HG03442 (cell line): ENCODE measurements around the gene NUDT1.
A peak's percentile ranks its signal among the peaks of the same experiment; 100 is the strongest.

Experiments used
- ATAC-seq: cut with Tn5 transposase; IDR thresholded peaks from one replicate; pipeline ENCODE4 v1.9.1; 2021; ENCODE audit warnings: mild to moderate bottlenecking, moderate library complexity; ENCODE audit not compliant: unreplicated experiment

The NUDT1 gene

DNA sequence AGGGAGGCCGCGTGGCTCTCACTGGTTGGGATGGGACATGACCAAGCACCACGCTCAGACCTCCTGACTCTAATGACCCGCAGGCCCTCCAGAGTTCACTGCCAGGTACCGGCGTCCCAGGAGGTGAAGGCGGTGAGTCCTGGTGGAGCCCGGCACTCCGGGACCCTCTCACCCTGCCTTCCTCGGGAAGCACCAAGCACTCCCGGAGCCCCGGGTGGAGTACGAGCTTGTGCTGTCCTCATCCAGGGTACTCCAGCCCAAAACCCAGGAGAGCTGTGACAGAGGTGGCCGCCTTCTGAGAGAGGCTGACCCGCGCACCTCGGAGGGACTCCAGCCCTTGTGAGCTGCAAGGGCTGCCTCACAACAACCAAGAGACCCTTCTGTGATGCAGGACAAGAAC lies 18.7 kb upstream of the NUDT1 start:
- no peak for ATAC-seq

DNA sequence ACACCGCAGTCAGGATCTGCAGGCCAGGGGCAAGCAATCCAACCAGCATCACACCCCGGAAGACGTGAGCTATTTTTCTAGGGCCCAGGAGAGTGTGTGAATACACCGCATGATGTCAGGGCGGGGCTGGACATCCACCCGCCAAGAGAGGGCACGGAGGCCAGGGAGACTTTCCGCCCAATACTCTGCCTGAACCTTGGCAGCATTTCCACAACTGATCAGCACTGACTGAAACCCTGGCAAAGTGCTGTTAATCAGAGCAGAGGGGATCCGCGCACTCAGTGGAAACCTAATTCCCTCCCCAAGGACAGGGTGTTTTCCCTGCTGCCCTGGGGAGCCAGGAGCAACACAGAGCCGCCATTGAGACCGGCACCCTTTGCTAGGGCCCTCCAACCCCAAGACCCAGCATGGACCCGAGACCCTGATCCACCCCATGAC lies 17.5 kb upstream of the NUDT1 start:
- no peak for ATAC-seq

DNA sequence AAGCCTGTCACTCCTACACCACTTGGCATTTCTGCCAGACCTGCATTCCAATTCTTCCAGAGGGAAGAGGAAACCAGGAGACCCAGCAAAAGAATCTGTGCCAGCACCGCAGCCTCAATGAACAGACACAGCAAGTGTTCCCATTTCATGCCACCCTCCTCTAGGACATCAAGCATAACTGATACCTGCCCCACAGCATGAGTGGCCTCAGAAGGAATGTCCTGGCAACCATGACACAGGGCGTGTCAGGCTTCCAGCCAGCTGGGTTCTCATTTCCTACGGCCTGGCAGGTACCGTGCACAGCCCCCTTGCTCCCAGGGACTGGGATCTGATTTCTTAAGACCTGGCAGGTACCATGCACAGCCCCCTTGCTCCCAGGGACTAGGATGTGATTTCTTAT lies 17.1 kb upstream of the NUDT1 start:
- ATAC-seq: no peak

DNA sequence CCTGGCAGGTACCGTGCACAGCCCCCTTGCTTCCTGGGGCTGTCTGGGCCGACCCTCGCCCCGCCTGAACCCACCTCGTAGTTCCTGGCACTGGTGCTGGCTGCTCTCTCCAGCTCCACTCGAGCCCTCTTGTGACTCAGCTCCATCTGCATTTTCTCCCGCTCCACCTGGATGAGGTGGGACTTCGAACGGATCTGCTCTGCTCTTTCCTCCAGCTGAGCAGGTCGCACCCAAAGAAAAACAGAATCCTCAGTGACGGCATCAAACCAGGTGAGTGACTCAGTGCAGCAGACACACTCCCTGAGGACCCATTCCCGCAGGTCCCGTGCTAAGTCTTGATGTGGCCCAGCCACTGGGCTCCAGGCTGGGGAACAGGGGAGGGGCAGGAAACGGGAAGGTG lies 16.7 kb upstream of the NUDT1 start:
- ATAC-seq: no peak

DNA sequence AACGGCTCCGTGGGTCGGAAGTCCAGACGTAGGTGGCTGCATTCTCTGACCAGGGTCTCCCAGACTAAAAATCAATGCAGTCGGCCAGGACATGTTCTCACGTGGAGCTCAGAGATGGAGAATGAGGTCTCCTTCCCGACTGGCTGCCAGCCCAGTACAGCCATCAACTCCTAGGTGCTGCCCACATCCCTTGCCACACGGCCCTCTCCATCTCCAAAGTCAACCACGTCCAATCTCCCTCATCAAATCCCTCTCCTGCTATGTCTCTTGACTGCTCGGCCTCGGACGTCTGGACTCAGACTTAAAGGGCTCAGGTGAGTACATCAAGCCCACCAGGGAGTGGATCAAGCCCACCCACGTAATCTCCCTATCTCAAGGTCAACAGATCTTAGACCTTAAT lies 16.2 kb upstream of the NUDT1 start:
- no peak for ATAC-seq

DNA sequence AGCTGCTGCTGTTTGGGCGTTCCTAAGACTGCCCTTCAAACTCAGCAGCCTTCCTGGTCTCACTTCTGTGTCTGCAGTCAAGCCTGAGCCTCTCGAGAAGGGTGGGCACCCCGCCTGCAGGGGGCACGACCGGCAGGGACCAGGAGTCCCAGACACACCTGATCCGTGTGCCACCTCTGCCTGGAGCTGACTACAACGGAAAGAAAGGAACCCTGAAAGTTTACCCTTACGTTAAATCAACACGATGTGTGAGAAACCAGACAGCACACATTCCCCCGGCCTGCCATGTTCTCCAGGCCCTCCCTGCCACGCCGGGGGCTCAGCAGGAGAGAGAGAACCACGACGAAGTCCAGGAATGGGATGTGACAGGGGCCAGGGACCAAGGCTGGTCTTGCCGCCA lies 14.3 kb upstream of the NUDT1 start:
- no peak for ATAC-seq

DNA sequence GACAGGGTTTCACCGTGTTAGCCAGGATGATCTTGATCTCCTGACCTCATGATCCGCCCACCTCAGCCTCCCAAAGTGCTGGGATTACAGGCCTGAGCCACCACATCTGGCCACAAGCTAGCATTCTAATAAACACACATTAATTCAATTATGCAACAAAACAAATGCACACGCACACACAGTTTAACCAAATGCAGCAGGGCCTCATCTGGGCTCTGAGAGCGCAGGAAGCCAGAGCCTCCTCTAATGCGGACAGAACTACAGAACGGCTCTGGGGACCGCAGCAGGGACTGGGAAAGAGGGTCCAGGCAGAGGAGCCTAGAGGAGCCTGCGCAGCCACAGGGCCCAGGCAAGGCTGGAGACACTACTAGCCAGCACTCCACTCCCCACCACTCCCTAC lies 13.1 kb upstream of the NUDT1 start:
- no peak for ATAC-seq

DNA sequence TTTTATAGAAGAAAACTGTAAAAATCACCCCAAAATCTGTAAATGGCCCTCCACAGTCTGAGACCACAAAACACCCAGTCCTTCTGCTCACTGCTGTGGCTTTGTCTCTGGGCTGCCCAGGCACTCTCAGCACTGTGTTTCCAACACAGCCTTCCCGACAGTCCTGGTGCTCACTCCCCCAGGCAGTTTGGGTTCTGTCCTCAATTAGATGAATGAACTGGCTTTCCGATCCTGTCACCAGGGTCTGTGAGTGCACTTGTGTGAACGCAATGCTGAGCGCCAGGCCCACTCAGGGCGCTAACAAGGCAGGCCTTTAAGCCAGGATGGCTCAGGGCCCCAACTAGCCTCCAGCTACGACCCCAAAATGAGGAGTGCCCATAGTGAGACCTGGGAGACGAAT lies 12.6 kb upstream of the NUDT1 start:
- ATAC-seq: no peak

DNA sequence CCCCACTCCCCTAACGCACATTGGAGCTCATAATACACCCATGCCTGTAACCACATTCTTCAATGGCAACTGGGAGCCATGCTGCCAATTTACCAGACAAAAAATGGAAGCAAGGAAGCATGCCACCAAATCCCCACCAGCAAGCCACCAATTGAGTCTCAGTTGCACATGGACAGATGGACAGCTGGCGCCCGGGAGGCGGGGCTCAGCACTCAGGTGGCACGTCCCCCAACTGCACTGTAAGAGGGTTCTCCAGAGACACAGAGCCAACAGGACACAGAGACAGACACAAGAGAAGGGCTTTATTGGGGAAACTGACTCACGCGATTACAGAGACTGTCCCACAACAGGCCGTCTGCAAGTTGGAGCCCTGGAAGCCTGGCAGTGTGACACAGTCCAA lies 11.8 kb upstream of the NUDT1 start:
- no peak for ATAC-seq

DNA sequence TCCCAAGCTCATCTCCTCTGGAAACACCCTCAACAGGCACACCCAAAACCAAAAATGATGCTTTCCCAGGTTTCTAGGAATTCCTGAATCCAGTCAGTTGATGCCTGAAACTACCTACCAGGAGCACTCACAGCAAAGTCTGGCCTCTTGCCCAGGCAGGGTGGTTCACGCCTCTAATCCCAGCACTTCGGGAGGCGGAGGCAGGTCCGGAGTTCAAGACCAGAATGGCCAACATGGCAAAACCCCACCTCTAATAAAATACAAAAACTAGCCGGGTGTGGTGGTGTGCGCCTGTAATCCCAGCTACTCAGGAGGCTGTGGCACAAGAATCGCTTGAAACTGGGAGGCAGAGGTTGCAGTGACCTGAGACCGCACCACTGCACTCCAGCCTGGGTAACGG lies 11.1 kb upstream of the NUDT1 start:
- no peak for ATAC-seq

DNA sequence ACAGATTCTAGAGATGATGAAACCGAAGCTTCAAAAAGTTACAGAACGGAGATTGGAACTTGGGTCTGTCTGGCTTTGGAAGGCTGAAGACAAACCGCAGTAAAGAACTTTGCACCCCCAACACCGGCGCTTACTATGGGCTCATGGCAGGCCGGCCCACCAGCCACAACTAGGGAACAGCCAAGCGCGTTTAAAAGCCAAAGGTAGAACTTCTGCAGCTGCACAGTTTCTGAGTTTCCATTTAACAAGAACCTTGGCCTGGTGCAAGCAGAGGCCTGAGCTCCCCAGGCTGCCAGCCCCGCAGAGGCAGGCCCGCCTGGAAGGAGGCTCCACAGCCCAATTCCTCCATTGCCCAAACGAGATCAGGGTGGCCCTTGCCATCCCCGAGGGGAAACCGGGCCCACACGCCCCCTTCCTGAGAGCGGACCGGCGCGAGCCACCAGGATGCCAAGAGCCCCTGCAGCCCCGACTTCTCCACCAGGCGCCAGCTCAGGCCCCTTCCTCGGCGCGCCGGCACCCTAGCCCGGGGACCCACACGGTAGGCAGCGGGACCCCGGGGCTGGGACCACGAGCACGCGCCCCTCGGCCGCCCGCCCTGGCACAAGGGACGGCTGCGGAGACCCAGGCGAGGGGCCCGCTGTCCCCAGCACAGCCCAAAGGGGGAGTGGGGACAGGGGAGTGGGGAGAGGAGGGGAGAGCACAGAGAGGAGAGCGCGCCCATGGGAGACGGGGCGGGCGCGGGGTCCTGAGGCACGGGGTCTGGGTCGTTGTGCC lies 9.8 kb upstream of the NUDT1 start:
- ATAC-seq: peak; percentile 28

DNA sequence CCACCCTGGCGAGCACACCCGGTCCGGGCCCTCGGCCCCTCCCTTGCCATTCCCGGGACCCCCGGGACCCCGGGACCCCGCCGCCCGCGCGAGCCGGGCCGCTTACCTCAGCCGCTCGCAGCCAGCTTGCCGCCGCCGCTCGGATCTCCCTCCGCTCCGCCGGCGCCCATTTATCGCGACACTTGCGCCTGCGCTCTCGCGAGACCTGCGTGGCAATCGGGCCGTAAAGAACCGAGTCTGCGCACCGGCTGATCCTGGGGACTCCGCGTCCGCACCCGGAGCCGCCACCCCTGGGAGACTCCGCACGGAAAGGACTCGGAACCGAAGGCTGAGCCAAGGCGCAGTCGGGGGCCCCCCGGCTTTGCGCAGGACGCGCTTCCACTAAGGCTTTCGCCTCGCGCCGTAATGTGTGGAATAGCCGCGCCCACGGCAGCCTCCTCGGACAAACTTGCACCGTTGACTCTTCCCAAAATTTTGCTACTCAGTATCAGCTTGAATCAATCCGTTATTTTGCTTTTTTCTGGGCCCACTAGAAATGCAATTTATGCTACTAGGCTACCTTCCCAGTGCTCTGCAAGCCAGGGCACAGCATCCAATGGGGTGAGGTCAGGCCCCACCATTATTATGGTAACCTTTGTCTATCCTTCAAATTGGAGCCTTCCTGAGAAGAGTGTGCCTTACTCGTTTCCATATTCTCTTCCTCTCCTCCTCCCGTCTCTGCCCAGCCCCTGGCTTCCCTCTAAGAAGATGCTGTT lies 9.1 kb upstream of the NUDT1 start, which contains the start of gene MAD1L1:
Gene MAD1L1 (minus strand): TSS at position 180 of the 755 bp plus-strand sequence. CDS start 2,812 bp downstream, outside the sequence.
- ATAC-seq: peak; percentile 62

DNA sequence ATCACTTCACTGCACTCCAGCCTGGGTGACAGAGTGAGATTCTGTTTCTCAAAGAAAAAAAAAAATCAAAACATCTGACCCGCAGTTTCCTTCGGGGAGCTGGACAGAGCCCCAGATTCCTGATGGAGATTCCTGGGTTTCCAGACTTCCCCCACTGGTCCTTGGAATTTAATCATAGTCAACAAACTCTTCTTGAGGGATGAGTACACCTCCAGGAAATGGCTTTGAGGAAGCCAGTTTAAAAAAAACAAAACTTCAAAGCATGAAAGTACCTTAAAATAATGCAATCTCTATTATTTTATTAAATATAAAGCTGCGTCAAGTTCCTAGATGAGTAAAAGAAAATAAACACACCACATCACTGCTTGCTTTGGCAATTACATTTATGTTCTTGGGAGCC lies 8.1 kb upstream of the NUDT1 start:
- no peak for ATAC-seq

DNA sequence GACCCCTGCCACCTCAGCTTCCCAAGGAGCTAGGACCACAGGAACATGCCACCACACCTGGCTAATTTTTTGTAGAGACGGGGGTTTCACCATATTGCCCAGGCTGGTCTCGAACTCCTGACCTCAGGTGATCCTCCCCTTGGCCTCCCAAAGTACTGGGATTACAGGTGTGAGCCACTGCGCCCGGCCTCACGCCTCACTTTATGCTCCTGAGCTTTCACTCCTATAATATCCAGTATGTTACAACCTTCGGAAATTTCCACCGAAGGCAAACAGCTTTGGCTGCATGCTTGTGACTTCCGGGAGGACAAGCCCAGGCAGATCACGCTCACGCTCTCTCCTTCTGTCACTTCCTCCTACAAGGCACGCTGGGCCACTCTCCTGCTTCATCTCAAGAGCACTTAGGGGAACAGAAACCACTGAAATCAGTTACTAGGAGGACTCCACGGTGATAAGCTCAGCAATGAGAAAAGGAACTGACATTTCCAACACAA lies 4.9 kb upstream of the NUDT1 start:
- ATAC-seq: peak; percentile 52

DNA sequence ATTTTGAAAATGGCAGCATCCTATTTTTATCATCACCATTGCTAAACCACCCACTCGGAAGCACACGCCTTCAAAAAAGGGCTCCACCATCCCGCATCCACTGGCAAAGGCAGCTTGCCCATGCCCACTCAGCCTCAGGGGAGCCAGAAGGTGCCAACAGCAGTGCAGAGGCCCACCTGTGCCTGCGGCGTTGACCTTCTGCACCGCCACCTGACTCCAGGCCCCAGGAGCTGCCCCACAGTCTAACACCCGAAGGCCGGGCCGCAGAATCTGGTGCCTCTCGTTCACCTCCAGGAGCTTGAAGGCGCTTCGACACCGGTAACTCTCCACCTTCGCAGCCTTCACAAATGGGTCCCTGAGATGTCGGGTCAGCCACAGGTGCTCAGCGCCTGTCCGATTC lies 2.8 kb upstream of the NUDT1 start:
- ATAC-seq: no peak

DNA sequence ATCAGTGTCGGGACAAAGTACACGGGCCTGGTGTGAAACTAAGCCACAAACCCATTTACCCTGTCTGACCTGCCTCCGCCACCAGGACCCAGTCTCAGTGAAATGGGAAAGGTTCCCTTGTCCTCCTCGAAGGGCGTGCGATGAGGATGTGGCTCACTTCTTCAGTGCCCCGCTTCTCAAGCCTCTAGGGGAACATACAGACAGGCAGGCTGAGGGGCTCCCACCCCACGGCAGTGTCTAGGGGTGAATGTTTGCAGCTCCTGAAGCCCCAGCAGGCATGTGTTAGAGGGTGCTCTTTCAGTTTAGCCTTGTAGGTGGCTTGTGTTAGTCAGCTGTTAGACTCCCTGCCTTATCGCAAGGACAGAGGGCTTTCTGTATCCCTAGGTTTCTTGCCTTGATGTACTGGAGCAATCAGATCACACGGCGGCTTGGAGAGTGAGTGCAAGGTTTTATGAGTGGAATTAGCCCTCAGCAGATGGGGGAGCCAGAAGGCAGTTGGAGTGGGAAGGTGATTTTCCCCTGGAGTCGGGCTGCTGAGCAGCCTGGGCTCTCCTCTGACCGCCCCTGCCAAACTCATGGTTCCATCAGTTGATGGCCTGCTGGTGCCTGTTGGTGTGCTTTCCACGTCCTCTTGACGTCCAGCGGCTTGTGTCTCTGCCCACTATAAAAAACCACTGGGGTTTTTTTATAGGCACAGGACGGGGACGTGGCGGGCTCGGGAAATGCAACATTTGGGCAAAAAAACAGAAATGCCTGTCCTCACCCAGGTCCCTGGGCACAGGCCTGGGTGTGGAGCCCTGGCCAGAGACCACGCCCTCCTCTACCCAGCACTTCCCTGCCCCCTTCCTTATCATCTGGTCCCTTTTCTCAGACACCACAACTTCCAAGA lies 759 bp downstream of the NUDT1 start:
- ATAC-seq: no peak

DNA sequence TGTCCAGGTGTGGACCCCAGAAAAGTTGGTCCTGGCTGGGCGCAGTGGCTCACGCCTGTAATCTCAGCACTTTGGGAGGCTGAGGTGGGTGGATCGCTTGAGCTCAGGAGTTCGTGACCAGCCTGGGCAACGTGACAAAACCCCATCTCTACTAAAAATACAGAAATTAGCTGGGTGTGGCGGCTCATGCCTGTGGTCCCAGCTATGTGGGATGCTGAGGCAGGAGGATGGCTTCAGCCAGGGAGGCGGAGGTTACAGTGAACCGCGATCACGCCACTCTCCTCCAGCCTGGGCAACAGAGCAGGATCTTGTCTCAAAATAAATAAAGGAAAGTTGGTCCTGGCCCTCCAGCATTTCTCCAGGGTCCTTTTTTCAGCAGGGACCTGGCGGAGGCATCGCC lies 1.4 kb downstream of the NUDT1 start:
- ATAC-seq: no peak

DNA sequence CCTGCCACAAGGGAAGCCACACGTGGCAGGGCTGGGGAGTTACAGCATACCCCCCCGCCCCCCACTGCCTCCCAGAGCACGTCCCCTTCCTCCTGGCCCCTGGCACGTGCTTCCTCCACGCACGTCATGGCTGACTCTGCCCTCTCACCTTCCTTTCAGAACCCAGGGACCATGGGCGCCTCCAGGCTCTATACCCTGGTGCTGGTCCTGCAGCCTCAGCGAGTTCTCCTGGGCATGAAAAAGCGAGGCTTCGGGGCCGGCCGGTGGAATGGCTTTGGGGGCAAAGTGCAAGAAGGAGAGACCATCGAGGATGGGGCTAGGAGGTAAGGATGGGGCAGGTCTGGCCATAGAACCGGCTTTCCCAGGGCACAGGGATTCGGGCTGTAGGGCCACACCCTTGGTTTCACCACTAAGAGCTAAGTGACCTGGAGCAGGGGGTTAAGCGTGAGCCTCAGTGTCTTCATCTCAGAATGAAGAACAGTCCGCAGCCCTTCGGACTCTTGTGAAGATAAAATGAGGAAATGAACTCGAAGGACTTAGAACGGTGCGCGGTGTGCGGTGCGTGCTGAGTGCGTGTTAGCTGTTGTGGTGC lies 2.5 kb downstream of the NUDT1 start:
- no peak for ATAC-seq

DNA sequence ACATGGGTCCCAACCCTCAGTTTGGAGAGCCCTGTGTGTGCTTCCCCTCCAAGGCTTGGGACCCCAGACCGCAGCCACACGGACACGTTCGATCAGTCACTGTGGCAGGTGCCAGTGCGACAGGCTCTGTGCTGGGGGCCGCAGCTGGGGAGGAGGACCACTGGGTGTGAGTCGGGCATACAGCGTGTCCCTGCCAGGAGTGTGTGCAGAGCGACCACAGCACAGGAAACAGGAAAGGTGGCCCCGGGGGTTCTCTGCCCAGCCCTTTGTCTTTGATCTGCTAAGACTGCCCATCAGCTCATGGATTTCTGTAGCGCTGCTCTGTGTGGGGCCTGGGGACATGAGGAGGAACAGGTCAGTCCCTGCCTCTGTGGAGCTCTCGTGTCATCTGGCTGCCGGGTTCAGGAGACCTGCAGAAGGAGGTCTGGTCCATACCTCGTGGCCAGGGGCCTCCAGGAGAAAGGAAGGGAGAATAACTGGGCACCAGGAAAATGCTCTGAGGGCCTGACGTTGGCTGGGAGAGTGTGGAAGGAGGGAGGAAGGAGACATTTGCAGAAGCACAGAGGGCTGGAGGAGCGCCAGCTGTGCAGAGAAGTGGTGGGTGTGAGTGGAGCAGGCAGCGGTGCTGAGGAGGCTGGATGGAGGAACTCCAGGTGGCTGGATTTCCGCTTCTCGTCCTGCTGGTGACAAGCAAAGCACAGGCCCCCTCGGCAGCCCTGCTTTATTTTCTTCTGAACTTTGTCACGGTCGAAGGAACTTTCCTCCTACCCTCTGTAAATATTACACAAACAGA lies 4.1 kb downstream of the NUDT1 start:
- ATAC-seq: no peak
